B cell (primary cell): ENCODE results near the gene KCNMB2.

Experiments used
- EZH2 ChIP-seq: IDR thresholded peaks from 2 replicates; pipeline ENCODE4 v1.6.1; 2012; ENCODE audit warnings: borderline replicate concordance, low read depth, mild to moderate bottlenecking, moderate library complexity, low read length; ENCODE audit not compliant: insufficient read depth, poor library complexity, severe bottlenecking
- TF ChIP-seq, protein P1 (sequence below): fragments of 200-600 bp; IDR thresholded peaks from one replicate; pipeline ENCODE4 v1.8.0; 2022; ENCODE audit warnings: antibody characterized with exemption, mild to moderate bottlenecking

DNA sequence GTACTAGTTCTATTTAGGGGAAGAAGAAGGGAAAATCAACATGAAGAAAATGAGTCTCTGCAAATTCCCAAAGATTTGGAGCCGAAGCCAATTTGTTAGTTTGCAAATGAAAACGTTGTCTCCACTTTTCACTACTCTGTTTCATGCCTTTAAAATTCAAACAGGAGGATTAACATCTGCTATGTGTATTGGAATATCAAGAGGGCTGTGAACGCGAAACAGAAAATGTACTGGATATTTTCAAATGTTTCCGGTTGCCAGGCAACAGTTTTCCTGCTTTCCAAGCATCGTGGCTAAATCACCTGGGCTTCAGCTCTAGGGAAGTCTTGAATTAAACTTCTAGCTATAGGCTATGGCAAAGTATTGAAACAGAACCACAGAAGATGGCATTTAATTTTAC, 172.8 kb downstream of the KCNMB2 start:
- TF ChIP-seq, protein P1, sequence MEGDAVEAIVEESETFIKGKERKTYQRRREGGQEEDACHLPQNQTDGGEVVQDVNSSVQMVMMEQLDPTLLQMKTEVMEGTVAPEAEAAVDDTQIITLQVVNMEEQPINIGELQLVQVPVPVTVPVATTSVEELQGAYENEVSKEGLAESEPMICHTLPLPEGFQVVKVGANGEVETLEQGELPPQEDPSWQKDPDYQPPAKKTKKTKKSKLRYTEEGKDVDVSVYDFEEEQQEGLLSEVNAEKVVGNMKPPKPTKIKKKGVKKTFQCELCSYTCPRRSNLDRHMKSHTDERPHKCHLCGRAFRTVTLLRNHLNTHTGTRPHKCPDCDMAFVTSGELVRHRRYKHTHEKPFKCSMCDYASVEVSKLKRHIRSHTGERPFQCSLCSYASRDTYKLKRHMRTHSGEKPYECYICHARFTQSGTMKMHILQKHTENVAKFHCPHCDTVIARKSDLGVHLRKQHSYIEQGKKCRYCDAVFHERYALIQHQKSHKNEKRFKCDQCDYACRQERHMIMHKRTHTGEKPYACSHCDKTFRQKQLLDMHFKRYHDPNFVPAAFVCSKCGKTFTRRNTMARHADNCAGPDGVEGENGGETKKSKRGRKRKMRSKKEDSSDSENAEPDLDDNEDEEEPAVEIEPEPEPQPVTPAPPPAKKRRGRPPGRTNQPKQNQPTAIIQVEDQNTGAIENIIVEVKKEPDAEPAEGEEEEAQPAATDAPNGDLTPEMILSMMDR = no peak
- TF ChIP-seq EZH2 = no peak
